Left ventricle myocardium inferior (tissue), 1 donor: ENCODE measurements around the gene MTUS2. TPM values are rescaled to one million over a fixed set of nuclear protein-coding genes. Genes with fewer than 3 reads are reported as not detected.

Experiments used
- DNase-seq: peaks from one replicate; pipeline ENCODE4 v3.0.0-alpha.2; 2020
- H3K27ac ChIP-seq: fragments of 200-600 bp; replicated peaks from 2 replicates; pipeline ENCODE4 v1.8.0; 2021
- H3K27me3 ChIP-seq: fragments of 200-600 bp; 2 replicates; pipeline ENCODE4 v1.8.0; 2021; ENCODE audit warnings: low read depth
- H3K36me3 ChIP-seq: fragments of 200-600 bp; 2 replicates; pipeline ENCODE4 v1.8.0; 2021
- H3K4me1 ChIP-seq: fragments of 200-600 bp; 2 replicates; pipeline ENCODE4 v1.8.0; 2021
- H3K4me3 ChIP-seq: fragments of 200-600 bp; 2 replicates; pipeline ENCODE4 v1.8.0; 2021; ENCODE audit warnings: mild to moderate bottlenecking, moderate library complexity
- H3K9me3 ChIP-seq: fragments of 200-600 bp; replicated peaks from 2 replicates; pipeline ENCODE4 v1.8.0; 2021
- CTCF ChIP-seq: fragments of 200-600 bp; IDR thresholded peaks from 2 replicates; pipeline ENCODE4 v1.8.0; 2021; ENCODE audit warnings: antibody characterized with exemption, mild to moderate bottlenecking, borderline replicate concordance
- intact Hi-C: fragments of 100-400 bp; cut with micrococcal nuclease; formaldehyde crosslinking; loops from one replicate; pipeline ENCODE4 v1.11.0; 2022
- total RNA-seq: library from RNA; stranded (reverse); fragmentation: NEBNext Ultra II Directional; extraction: Animal tissue kit (Norgen Biotek cat#: 25700); gene quantifications from one replicate; pipeline ENCODE4 v1.2.1, GENCODE V29; 2021
- donor health status: DM: no; HTN: yes; CAD: no; lungs with severe emphysema.

The MTUS2 gene
- total RNA-seq, 1 donor from 2014 or later = 101 TPM

- TF ChIP-seq CTCF = no peak
- Histone ChIP-seq H3K4me3 (no peak overlapping the region), H3K27me3 (no peaks in the 10 kb centered on the region), H3K9me3 (no peaks in the 10 kb centered on the region), H3K4me1 (peaks cover 9% of the 10 kb centered on the region), H3K27ac (no peak overlapping the region), H3K36me3 (peaks cover 18% of the 10 kb centered on the region)
- no peak for DNase-seq
- intact Hi-C loops = no loop called here
Observed at GRCh38 chr13:29487466-29488454, 667.6 kb downstream of the MTUS2 start.

GRCh38 chr13:29489650-29490560 lies 669.8 kb downstream of the MTUS2 start:
- intact Hi-C loops = no loop called here
- Histone ChIP-seq H3K4me3 (no peak overlapping the region), H3K36me3 (peaks cover 23% of the 10 kb centered on the region), H3K27me3 (no peaks in the 10 kb centered on the region), H3K4me1 (no peaks in the 10 kb centered on the region), H3K9me3 (no peaks in the 10 kb centered on the region), H3K27ac (no peak overlapping the region)
- DNase-seq = no peak
- no peak for TF ChIP-seq CTCF

- TF ChIP-seq CTCF = no peak
- H3K4me3 ChIP-seq = no peak overlapping the region
- H3K27ac ChIP-seq = no peak overlapping the region
Observed at GRCh38 chr13:29490561-29490885, 670.4 kb downstream of the MTUS2 start.

GRCh38 chr13:29491248-29491647 lies 671.1 kb downstream of the MTUS2 start:
- H3K4me3 ChIP-seq = no peak overlapping the region

More at GRCh38 chr13:29490561-29490885, 670.4 kb downstream of the MTUS2 start:
- Histone ChIP-seq H3K4me1 (peaks cover 3% of the 10 kb centered on the region), H3K36me3 (peaks cover 23% of the 10 kb centered on the region), H3K27me3 (no peaks in the 10 kb centered on the region), H3K9me3 (no peaks in the 10 kb centered on the region)
- DNase-seq = no peak
- intact Hi-C loops = no loop called here

More at GRCh38 chr13:29491248-29491647, 671.1 kb downstream of the MTUS2 start:
- intact Hi-C loops = no loop called here
- no peak for DNase-seq
- peaks cover 10% of the 10 kb centered on the region for H3K4me1 ChIP-seq
- H3K27ac ChIP-seq = no peak overlapping the region
- no peaks in the 10 kb centered on the region for H3K27me3 ChIP-seq
- peaks cover 23% of the 10 kb centered on the region for H3K36me3 ChIP-seq
- TF ChIP-seq CTCF = no peak
- H3K9me3 ChIP-seq = no peaks in the 10 kb centered on the region
